ENCODE data around the gene COTL1. TPM values are rescaled to one million over a fixed set of nuclear protein-coding genes. Genes with fewer than 3 reads are reported as not detected.

The COTL1 gene
- total and polyA plus RNA-seq, 2 of the 13 experiments (the other 11 are each of a cell fraction or from before 2014, with no cell fraction given), result 8.7 to 16.9 TPM

- TF ChIP-seq FOXA3 (CRISPR knock-in tag; IDR thresholded peaks at IDR 0.05) (no peak), HNF4A (CRISPR knock-in tag; IDR thresholded peaks at IDR 0.05) (peak; percentile 17; the same call in 1 of the 2 replicates), ZNF292 (CRISPR knock-in tag; IDR thresholded peaks at IDR 0.05; ENCODE audit: borderline replicate concordance, low read depth) (peak; percentile 35; the same call in 1 of the 2 replicates), DZIP1 (CRISPR knock-in tag; IDR thresholded peaks at IDR 0.05) (no peak), ZNF280B (CRISPR knock-in tag; IDR thresholded peaks at IDR 0.05; ENCODE audit: borderline replicate concordance) (no peak), MNT (IDR thresholded peaks at IDR 0.05) (no peak), ZNF687 (CRISPR knock-in tag; IDR thresholded peaks at IDR 0.05) (peak; percentile 83), NFKBIZ (CRISPR knock-in tag; IDR thresholded peaks at IDR 0.05) (no peak), SOX6 (IDR thresholded peaks at IDR 0.05) (no peak), SOX6 (CRISPR knock-in tag; IDR thresholded peaks at IDR 0.05) (no peak), TP53 (CRISPR knock-in tag; conservative IDR thresholded peaks at IDR 0.05) (no peak), ZNF280D (CRISPR knock-in tag; IDR thresholded peaks at IDR 0.05) (no peak), FIP1L1 (IDR thresholded peaks at IDR 0.05; ENCODE audit: borderline replicate concordance, insufficient read depth, low read depth, low read length) (no peak), NR3C1 (CRISPR knock-in tag; IDR thresholded peaks at IDR 0.05) (no peak), TCF7 (IDR thresholded peaks at IDR 0.05; ENCODE audit: low read depth) (no peak), ZNF766 (CRISPR knock-in tag; IDR thresholded peaks at IDR 0.05; ENCODE audit: borderline replicate concordance) (no peak)
These were observed 20.4 kb upstream of the COTL1 start (continued) for GRCh38 chr16:84638231-84638806.
